HUES64 (cell line): ENCODE results near the gene CCT2.

Experiments used
- H3K27ac ChIP-seq: 2 replicates; pipeline ENCODE4 v1.7.0; 2013; ENCODE audit warnings: low read depth, low read length, inconsistent platforms
- H3K27me3 ChIP-seq: 2 replicates; pipeline ENCODE4 v1.6.1; 2013; ENCODE audit warnings: mild to moderate bottlenecking, low read length; ENCODE audit not compliant: insufficient read depth
- H3K36me3 ChIP-seq: 2 replicates; pipeline ENCODE4 v1.6.1; 2013; ENCODE audit warnings: mild to moderate bottlenecking, low read length; ENCODE audit not compliant: insufficient read depth
- H3K4me1 ChIP-seq: 2 replicates; pipeline ENCODE4 v1.6.1; 2013; ENCODE audit warnings: mild to moderate bottlenecking, low read length, moderate library complexity; ENCODE audit not compliant: insufficient read depth
- H3K4me3 ChIP-seq: 2 replicates; pipeline ENCODE4 v1.5.1; 2013; ENCODE audit warnings: mild to moderate bottlenecking, low read length, moderate library complexity
- H3K9ac ChIP-seq: 2 replicates; pipeline ENCODE4 v1.6.1; 2013; ENCODE audit warnings: mild to moderate bottlenecking, low read depth, low read length
- H3K9me3 ChIP-seq: 2 replicates; pipeline ENCODE4 v1.6.1; 2013; ENCODE audit warnings: low read depth, low read length; ENCODE audit not compliant: insufficient read depth
- WGBS: fragments of 150-250, 120-280 bp; methylation state at CpG from one replicate; pipeline ENCODE4 v1.1.7; 2013; ENCODE audit warnings: missing lambda C conversion rate; 5-methylcytosine and 5-hydroxymethylcytosine counted together

CCT2 gene

DNA sequence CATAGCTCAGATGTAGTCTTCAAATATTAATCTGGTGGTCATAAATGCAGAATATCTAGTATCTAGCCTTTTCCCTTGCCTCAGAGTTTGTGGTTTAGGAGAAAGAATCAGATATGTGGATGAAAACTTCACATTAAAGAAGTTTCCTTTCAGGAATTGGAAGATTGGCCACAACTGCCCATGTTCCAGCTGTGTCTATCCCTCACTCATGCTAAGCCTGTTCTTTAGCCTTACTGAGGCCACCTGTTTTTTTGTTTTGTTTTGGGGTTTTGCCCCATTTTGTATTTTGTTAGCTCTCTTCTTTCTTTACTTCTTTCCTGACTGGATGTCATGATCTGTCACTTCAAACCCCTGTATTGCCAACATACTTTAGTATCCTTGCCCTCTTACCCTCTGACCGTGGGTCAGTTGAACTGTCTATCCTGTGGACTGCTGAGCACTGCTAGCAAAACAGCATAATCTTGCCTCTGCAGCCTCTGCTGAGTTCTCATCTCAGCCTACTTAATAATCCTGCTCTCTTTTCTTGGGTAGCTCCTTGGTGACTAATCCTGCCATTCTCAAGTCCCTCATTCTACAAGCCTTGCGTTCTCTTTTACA lies 22.0 kb upstream of the CCT2 start:
- H3K27ac ChIP-seq = no peak overlapping the region
- WGBS = 96% methylated on average over 2 of the region's 2 CpGs
- H3K27me3 ChIP-seq = no peaks in the 10 kb centered on the region
- 0 out of 2 replicates have a peak, but pooled peaks cover 3% of the 10 kb centered on the region for H3K4me1 ChIP-seq
- no peak overlapping the region for H3K9ac ChIP-seq
- no peak overlapping the region for H3K4me3 ChIP-seq
- H3K36me3 ChIP-seq = peaks cover 35% of the 10 kb centered on the region
- no peaks in the 10 kb centered on the region for H3K9me3 ChIP-seq

DNA sequence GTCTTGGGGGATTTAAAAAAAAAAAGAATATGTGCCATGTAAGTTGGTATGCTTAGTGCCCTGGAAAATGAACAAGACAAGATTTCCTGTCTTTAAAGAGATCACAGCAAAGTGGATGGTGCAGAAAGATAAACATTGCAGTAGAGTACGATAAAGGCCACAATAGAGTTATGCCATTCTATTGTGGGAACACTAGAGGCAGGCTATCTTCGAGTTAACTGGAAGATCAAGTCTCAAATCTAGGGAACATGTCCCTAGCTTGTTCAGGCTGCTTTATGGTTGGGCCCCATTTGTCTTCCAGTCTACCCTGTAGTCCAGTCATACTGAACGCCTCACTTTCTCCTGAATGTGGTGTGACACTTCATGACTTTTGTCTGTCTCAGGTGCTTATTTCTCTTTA lies 18.7 kb upstream of the CCT2 start:
- peaks cover 49% of the 10 kb centered on the region for H3K36me3 ChIP-seq

DNA sequence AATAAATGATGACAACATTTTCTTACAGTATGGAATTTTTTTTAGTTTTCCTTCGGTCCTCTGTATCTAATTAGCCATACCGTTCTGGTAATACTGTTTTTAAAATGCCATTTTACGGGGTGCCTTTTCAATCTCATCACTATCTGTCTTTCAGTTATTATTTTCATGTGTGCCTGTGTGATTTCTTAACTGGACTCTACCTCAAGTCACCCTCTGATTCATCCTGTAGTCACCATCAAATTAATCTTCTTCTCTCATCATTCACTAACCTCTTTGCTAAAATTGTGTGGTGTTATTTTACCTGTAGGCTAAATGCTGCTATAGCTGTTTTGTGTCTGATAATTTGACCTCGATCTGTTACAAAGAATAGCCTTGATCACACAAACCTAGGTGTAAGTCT lies 16.0 kb upstream of the CCT2 start:
- Histone ChIP-seq H3K9me3 (no peaks in the 10 kb centered on the region), H3K27ac (no peak overlapping the region), H3K9ac (no peak overlapping the region), H3K4me1 (0 out of 2 replicates have a peak, but pooled peaks cover 3% of the 10 kb centered on the region), H3K4me3 (no peak overlapping the region), H3K36me3 (peaks cover 56% of the 10 kb centered on the region), H3K27me3 (no peaks in the 10 kb centered on the region)
- 98% methylated on average over 4 of the region's 4 CpGs for WGBS

More for the DNA sequence above, 18.7 kb upstream of the CCT2 start:
- no peak overlapping the region for H3K4me3 ChIP-seq
- 92% methylated on average over 3 of the region's 3 CpGs for WGBS
- H3K9ac ChIP-seq = no peak overlapping the region
- H3K9me3 ChIP-seq = no peaks in the 10 kb centered on the region
- no peaks in the 10 kb centered on the region for H3K27me3 ChIP-seq
- H3K27ac ChIP-seq = no peak overlapping the region
- H3K4me1 ChIP-seq = 0 out of 2 replicates have a peak, but pooled peaks cover 3% of the 10 kb centered on the region

DNA sequence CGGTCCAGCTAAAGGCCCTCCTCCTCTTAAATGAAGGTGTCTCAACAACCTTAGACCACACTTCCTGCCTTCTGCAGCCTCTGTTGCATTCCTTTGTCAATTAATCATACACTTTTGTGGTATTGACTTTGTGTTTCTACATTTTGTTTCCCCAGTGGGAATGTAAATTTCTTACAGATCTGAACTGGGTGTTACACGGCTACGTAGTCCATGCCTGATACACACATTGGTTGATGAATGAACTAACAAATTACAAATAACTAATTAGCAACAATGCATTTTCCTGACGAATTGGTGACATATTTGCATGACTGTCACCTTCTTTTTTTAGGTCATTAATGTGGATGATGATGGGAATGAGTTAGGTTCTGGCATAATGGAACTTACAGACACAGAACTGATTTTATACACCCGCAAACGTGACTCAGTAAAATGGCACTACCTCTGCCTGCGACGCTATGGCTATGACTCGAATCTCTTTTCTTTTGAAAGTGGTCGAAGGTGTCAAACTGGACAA lies 15.2 kb upstream of the CCT2 start:
- Histone ChIP-seq H3K9ac (no peak overlapping the region), H3K4me3 (no peak overlapping the region), H3K4me1 (0 out of 2 replicates have a peak, but pooled peaks cover 3% of the 10 kb centered on the region), H3K27me3 (no peaks in the 10 kb centered on the region), H3K36me3 (peaks cover 57% of the 10 kb centered on the region), H3K27ac (no peak overlapping the region), H3K9me3 (no peaks in the 10 kb centered on the region)
- WGBS = 91% methylated on average over 10 of the region's 10 CpGs

DNA sequence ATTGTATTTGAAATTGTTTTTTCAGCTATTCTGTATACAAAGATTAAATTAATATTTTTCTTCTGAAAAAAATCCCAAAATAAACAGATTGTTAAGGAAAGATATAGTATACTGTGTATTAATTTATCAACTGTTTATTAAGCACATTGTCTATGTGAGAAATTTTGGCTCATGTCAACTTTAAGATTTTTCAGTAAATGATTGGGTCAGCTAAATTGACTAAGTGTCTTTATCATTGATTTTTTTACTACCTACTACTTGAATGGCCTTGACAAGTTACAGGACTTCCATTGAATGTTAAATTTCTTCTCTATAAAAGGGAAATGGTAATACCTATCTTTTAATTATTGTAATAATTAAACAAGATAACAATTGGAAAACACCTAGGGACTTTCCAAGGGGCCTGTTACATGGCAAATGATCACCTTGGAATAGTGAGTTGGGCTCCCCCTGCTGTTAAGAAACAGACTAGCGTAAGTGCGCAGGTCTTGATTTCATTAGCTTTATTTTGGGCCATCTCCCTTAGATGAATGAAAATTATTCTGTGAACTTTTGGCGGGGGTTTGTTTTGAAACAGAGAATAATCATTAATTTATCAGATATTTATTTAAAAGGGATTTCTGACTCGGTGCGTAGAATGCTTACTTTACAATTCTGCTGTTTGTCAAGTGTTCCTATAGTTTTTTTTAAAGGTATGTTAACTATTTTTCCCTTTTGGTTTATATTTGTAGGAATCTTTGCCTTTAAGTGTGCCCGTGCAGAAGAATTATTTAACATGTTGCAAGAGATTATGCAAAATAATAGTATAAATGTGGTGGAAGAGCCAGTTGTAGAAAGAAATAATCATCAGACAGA lies 14.5 kb upstream of the CCT2 start:
- H3K27me3 ChIP-seq = no peaks in the 10 kb centered on the region
- H3K4me1 ChIP-seq = 0 out of 2 replicates have a peak, but pooled peaks cover 3% of the 10 kb centered on the region
- no peak overlapping the region for H3K27ac ChIP-seq
- no peaks in the 10 kb centered on the region for H3K9me3 ChIP-seq
- no peak overlapping the region for H3K9ac ChIP-seq
- peaks cover 59% of the 10 kb centered on the region for H3K36me3 ChIP-seq
- 68% methylated on average over 5 of the region's 6 CpGs for WGBS
- H3K4me3 ChIP-seq = no peak overlapping the region

DNA sequence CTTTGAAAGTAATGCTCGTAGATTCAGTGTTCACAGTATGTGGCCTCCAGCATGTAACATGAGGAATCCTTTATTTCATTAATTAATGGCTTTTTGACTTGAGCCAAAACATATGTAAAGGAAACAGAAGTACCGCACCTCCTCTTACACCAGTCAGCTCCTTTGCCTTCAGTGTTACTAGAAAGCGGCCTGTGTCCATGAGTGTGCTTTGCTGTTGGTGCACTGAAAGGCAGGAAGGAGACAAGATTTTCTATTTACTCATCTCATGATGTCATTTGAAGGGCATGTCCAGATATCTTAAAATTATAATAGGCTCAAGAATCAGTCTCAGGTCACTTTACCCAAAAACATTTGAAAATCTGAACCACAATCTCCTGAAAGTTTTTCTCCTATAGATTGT lies 9.9 kb upstream of the CCT2 start:
- WGBS = 96% methylated on average over 3 of the region's 3 CpGs
- Histone ChIP-seq H3K36me3 (peaks cover 51% of the 10 kb centered on the region), H3K27me3 (no peaks in the 10 kb centered on the region)

DNA sequence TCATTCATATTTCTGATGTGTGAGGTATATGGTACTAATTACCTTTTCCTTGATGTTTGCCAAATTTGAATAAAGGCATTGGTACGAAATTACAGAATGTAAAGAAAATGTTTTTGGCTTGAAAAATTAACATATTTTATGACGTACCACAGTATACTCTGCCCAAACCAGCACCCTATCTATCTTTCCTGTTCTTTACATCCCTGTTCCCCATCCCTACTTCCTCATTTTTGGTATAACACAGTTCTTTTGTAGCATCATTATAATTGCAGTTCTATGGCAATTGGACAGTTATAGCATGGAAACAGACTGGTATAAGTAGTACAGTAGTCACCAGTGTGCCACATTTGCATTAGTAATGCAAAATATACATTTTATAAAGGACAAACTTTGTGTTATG lies 7.0 kb upstream of the CCT2 start:
- Histone ChIP-seq H3K4me3 (no peak overlapping the region), H3K27me3 (no peaks in the 10 kb centered on the region), H3K9me3 (no peaks in the 10 kb centered on the region), H3K4me1 (no peaks in the 10 kb centered on the region), H3K36me3 (peaks cover 28% of the 10 kb centered on the region), H3K27ac (no peak overlapping the region), H3K9ac (no peak overlapping the region)
- 95% methylated on average over 2 of the region's 2 CpGs for WGBS

More for the DNA sequence above, 9.9 kb upstream of the CCT2 start:
- Histone ChIP-seq H3K4me3 (no peak overlapping the region), H3K4me1 (no peaks in the 10 kb centered on the region), H3K9ac (no peak overlapping the region), H3K27ac (no peak overlapping the region), H3K9me3 (no peaks in the 10 kb centered on the region)

DNA sequence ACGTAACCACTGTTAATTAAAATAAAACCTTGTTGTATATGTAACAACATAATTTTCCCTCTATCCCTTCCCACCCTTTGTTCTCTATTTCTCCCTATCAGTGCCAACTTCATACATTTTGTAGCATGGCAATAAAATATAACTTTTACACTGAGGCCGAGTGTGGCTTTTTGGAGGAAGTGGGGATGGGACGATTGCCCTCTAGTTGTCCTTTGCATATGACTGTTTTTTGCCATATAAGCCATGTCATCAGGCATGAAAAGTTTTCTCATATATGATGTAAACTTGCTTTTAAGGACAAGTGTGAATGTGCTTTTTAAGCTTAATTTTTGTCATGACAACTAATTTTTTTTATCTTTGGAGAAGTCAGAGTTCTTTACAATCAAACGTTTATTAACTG lies 6.2 kb upstream of the CCT2 start:
- no peaks in the 10 kb centered on the region for H3K27me3 ChIP-seq
- H3K4me3 ChIP-seq = no peak overlapping the region
- no peaks in the 10 kb centered on the region for H3K9me3 ChIP-seq
- WGBS = 90% methylated on average over 3 of the region's 4 CpGs
- peaks cover 21% of the 10 kb centered on the region for H3K36me3 ChIP-seq
- no peak overlapping the region for H3K27ac ChIP-seq
- H3K9ac ChIP-seq = no peak overlapping the region
- no peaks in the 10 kb centered on the region for H3K4me1 ChIP-seq

DNA sequence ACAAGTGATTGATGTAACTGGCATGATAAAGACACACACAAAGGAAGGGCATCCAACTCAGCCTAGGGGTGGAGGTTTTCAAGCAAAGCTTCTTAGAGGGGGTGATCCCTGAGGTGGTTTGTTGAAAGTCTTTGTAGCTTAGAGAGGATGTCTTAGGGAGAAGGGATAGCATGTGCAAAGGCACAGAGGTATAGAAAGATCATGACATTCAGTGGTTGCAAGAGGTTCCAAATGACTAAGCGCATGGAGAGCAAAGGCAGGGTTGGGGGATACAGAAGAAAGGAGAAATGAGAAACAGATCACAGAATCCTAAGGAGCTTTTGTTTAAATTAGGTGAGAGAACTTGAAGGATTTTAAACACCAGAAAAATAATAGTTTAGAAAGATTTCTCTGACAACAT lies 5.2 kb upstream of the CCT2 start:
- H3K9ac ChIP-seq = no peak overlapping the region
- 100% methylated on average over 1 of the region's 1 CpG for WGBS

DNA sequence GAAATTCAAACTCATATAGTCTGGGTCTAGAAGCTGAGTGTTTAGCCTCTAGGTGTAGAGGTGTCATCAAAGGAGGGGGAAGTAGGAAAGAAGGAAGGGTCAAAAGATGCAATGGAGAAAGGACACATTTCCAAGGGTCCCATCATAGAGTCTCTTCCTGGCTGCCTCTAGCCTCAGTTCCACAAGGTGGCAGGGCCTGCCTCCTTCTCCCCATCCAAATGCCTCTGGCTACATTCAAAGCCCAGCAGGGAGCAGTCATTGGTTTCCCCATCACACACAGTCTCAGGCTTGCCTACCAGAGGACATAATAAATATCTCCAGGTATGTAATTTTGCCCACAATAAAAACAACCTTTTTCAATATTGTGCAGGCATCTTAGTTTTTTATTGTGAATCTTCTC lies 2.1 kb upstream of the CCT2 start:
- no peak overlapping the region for H3K9ac ChIP-seq
- no peak overlapping the region for H3K4me3 ChIP-seq
- H3K36me3 ChIP-seq = peaks cover 24% of the 10 kb centered on the region
- H3K27ac ChIP-seq = no peak overlapping the region
- H3K4me1 ChIP-seq = peaks cover 3% of the 10 kb centered on the region; the same call in 1 of the 2 replicates
- H3K27me3 ChIP-seq = no peaks in the 10 kb centered on the region
- no peaks in the 10 kb centered on the region for H3K9me3 ChIP-seq

More for the DNA sequence above, 5.2 kb upstream of the CCT2 start:
- H3K9me3 ChIP-seq = no peaks in the 10 kb centered on the region
- peaks cover 3% of the 10 kb centered on the region; the same call in 1 of the 2 replicates for H3K4me1 ChIP-seq
- H3K27me3 ChIP-seq = no peaks in the 10 kb centered on the region
- H3K36me3 ChIP-seq = peaks cover 10% of the 10 kb centered on the region
- H3K4me3 ChIP-seq = no peak overlapping the region
- H3K27ac ChIP-seq = no peak overlapping the region

DNA sequence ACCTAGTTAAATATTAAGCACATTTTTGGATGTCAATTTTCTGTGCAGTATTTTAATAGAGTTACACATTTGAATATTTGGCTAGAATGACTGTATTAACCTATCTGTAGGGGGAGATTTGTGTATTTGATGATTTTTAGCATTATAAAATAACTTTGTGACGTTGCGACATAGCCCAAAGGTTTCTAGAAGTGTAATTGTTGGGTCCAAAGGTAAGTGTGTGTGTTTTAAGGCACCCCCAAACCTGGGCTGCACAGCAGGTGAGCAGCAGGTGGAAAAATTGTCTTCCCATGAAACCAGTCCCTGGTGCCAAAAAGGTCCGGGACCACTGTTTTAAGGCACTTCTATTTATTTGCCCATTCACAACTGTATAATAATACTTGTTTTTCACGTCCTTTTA lies 3.3 kb downstream of the CCT2 start:
- H3K4me3 ChIP-seq = no peak overlapping the region
- H3K36me3 ChIP-seq = peaks cover 77% of the 10 kb centered on the region
- H3K27me3 ChIP-seq = no peaks in the 10 kb centered on the region
- H3K4me1 ChIP-seq = peaks cover 3% of the 10 kb centered on the region; the same call in 1 of the 2 replicates
- H3K27ac ChIP-seq = no peak overlapping the region
- WGBS = 98% methylated on average over 4 of the region's 4 CpGs
- no peak overlapping the region for H3K9ac ChIP-seq
- H3K9me3 ChIP-seq = no peaks in the 10 kb centered on the region
